ENCODE measurements around the gene MYL5.
"Not testable (repeated sequence)": the region's sequence is repeated elsewhere in the genome, so short reads cannot be mapped to it uniquely, and the experiment has no call there.

MYL5 gene

DNA sequence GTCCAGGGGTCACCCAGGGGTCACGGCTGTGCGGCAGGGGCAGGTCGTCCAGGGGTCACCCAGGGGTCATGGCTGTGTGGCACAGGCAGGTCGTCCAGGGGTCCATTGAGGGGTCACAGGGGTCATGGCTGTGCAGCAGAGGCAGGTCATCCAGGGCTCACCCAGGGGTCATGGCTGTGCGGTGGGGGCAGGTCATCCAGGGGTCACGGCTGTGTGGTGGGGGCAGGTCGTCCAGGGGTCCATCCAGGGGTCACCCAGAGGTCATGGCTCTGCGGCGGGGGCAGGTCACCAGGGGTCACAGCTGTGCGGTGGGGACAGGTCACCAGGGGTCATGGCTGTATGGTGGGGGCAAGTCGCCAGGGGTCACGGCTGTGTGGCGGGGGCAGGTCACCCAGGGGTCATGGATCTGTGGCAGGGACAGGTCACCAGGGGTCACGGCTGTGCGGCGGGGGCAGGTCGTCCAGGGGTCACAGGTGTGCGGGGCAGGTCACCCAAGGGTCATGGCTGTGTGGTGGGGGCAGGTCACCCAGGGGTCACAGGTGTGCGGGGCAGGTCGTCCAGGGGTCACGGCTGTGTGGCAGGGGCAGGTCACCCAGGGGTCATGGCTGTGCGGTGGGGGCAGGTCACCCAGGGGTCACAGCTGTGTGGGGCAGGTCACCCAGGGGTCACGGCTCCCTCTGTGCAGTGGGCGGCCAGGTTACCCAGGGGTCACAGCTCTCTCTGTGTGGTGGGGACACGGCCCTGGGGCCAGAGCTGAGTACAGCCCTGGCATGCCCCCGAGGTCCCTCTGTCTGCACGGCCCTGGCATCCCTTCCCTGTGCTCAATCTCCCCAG, 16.3 kb upstream of the MYL5 start:
- DNase-seq = no peak

DNA sequence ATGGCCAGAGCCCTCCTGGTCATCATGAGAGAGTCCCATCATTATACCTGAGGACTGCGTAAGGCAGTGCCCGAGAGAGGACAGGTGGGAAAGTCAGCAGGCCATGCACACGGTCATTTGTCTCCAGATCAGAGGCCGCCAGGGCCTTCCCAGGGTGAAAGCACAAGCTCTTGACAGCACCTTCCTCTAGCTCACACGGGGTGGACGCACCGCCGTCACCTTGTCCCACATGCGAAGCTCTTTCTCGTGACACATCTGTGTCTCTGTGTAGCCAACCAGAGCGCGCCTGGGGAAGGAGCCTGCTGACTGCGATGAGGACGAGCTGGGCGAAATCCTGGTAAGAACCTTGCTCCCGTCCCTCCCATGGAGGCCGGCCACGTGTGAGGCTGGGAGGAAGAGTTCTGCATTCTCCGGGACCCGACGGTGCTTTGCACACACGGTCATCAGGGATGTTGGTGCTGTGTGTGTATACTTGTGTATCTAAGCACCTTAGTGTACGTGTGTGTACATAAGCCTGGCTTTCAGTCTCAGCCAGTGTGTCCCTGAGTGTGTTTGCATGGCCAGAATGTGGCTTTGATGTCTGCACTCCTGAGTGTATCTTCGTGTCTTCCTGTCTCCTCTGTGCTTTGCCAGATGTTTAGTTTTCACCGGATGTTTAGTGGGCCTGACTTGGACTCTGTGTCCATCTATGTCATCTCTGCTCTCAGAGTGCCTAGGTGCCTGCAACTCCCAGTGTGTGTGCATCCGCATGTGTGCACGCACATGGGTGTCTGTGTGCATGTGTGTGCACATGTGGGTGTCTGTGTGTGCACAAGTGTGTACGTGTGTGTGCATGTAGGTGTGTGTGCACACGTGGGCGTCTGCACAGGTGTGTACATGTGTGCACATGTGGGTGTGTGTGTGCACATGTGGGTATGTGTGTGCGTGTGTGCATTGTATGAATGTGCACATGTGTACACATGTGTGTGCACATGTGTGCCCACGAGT, 15.4 kb upstream of the MYL5 start:
- DNase-seq = no peak

DNA sequence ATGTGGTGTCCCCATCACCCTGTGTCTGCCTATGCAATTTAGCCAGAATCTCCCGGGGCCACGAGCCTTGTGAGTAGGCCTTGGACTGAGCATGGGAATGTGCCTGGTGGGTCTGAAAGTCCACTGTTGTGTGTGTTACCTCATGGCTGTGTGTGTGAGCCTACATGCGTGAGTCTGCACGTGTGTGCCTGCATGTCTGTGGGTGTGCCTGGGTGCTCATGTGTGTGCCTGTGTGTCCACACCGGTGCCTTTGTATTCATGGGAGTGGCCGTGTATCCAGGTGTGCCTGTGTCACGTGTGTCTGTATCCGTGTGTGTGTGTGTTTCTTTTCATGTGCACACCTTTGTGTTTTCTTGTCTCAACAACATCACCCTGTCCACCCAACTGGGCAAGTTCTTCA, 14.5 kb upstream of the MYL5 start:
- no peak for DNase-seq

DNA sequence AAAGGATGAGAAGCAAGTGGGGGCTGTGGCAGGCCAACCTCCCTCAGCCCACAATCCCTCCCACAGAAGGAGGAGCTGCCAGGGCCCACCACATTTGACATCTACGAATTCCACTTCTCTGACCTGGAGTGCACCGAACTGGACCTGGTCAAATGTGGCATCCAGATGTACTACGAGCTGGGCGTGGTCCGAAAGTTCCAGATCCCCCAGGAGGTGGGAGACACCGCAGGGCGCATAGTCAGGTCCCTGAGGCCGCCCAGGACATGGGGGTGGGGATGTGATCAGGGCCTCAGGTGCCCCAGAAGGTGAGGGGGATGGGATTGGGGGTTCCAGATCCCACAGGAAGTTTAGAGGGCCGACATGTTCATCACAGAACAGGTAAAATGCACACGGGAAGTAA, 13.9 kb upstream of the MYL5 start:
- DNase-seq = no peak

DNA sequence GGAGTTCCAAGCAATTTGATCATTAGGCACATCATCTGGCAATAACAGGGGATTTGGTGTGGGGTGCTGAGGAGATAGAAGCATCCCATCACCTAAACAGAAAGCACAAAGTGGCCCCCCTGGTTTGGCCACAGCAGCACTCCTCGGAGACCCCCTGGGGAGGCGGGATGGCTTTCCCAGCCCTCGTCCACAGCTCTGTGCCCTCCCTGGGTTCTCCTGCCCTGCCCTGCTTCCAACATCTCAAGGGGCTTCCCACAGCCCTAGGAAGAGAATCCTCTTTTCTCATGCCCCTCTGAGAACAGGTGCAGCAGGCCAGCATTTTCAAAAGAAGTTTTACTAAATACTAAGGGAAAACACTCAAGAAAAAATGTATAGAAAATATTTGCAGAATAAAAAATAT, 13.1 kb upstream of the MYL5 start:
- no peak for DNase-seq

DNA sequence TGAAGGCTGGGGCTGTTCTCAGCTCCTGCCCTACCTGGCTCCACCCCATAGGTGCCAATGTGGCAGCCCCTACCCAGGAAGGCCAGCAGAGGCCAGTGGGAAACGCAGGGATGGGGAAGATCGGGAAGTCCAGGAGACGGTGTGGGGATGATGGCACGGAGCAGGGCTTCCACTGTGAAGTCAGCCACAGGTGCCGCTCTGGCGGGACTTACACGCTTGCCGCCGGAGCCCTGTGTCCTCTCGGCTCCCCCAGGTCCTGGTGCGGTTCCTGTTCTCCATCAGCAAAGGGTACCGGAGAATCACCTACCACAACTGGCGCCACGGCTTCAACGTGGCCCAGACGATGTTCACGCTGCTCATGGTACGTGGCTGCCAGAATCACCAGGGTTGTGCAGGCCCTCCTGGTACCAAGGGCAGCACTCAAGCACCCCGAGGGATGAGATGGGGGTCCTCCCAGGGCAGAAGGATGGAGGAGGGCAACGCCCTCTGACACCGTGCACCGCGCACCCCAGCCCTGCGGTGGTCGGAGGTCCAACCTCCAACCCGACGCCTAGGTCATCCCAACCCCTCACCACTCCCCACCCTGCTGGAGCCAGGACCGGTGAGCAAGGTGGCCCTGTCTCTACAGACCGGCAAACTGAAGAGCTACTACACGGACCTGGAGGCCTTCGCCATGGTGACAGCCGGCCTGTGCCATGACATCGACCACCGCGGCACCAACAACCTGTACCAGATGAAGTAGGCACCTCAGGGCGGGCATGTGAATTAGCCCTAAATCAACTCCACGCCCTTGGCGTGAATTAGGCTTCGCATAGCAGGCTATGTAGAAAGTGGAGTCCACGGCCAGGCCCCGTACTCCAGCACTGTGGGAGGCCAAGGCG, 12.2 kb upstream of the MYL5 start:
- no peak for DNase-seq

DNA sequence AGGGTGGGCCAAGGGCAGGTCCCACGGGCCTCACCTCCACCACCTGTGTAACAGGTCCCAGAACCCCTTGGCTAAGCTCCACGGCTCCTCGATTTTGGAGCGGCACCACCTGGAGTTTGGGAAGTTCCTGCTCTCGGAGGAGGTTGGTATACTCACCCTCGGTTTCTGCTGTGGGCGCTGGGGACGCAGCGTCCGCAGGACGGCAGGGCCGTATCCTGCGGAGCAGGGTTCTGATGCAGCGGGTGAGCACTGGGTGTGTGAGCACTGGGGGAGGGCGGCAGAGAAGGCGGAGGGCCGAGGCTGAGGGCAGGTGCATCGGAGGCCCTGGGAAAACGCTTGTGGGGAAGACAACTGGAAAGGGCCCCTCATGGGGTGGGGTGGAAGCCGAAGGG, 11.3 kb upstream of the MYL5 start:
- DNase-seq = no peak

DNA sequence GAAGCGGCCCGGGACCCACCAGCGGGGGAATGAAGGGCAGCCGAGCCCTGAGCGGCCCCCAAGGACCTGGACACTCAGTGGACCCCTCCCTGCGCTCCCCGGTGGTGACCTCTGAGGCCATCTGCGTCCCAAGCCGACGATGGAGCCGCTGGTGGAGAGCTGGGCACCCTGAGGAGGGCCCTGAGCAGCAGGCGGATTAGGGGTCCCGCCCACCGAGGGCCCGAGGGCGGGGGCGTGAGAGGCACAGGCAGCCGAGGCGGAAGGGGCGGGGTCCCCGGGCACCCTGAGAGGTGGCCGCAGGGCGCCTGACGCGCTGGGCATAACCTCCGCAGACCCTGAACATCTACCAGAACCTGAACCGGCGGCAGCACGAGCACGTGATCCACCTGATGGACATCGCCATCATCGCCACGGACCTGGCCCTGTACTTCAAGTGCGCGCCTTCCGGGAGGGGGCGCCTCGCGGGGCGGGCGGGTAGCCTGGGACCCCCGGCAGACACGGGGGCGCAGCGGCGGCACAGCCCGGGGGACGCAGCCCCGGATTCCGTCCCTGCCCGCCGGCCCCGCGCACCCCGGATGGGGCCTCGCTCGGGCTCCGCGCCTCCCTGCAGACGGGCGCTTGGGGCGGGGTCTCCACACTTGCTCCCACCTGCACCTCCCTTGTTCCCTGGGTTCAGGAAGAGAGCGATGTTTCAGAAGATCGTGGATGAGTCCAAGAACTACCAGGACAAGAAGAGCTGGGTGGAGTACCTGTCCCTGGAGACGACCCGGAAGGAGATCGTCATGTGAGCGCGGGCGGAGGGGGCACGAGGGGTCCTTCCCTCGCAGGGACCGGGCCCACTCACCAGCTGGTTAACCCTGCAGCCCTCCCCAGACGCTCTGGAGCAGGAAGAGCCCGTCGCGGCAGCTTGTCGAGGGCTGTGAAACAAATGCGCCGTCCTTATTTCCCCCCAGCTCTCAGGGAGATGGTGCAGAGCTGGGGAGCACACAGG, 10.6 kb upstream of the MYL5 start:
- no peak for DNase-seq

DNA sequence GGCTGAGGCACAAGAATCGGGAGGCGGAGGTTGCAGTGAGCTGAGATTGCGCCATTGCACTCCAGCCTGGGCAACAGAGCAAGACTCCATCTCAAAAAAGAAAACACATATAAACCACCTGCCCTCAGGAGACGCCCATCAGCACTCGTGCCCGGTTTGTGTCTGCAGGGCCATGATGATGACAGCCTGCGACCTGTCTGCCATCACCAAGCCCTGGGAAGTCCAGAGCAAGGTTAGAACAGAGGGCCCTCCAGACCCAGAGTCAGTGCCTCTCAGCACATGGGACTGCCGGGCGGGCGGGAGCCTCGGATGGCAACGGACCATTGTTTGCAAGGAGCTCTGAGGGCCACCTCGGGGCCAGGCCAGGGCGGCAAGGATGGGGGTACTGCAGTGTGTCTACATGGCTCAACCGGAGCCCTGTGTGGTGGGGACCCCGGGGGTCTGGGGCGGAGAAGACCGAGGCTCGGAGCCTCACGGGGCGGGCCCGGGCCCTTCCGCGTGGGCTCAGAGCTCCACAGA, 9.6 kb upstream of the MYL5 start:
- DNase-seq = no peak

DNA sequence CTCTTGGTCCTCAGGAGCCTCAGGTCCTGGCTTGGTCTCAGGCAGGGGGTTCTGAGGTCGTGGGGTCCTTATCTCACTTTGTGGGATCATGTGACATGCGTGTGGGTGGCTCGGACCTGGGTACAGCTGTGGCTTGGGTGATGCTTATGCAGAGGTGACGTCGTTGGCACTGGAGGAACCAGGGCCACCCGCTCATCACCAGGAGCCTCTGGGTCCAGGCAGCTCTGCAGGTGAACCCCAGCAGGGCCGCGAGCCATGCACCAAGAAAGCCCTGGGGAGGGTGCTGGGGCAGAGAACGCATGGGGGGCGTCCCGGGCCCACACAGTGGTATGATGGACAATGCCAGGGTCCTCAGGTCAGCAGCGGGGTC, 9.0 kb upstream of the MYL5 start:
- DNase-seq = no peak

DNA sequence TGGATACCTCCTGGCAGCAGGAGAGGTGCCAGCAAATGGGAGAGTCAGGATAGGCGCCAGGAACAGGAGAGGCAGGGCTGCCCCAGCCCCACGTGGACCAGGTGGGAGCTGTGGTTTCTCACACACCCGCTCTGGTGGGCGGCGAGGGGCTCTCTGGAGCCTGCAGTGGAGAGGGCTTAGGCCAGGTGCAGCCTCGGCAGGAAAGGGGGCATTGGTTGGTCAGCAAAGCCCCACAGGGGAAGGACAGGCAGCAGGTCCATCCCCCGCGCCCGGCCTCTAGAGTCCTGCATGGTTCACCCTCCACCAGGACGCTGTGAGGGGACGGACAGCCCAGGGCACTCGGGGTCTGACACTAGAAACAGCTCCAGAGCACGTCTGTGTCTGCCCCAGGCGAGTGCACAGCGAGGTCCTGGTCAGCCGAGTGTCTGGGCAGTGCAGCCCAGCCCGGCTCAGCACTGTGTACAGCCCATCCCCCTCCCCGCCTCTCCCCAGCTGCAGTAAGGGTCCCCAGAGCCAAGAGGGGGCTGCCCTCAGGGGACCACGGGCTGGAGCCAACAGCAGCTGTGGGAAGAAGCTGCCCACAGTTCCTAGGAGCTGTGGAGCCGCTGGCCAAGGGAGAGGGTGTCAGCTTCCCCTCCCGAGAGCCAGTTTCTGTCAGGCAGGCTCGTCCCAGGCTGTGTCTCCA, 8.4 kb upstream of the MYL5 start:
- no peak for DNase-seq

DNA sequence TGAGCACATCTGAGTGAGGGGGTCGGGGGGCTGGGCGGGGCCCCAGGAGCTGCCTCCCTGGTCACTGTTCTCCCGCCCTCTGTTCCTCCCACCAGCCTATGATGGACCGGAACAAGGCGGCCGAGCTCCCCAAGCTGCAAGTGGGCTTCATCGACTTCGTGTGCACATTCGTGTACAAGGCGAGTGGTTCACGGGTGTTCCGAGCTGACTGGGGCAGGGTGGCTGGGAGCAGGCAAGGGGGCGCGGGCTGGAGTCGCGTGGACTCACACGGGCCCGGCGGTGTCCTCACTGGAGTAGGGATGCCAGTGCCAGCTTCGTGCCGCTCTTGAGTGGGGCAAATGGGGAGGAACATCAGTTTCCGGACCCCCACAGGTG, 7.9 kb upstream of the MYL5 start:
- DNase-seq = no peak

DNA sequence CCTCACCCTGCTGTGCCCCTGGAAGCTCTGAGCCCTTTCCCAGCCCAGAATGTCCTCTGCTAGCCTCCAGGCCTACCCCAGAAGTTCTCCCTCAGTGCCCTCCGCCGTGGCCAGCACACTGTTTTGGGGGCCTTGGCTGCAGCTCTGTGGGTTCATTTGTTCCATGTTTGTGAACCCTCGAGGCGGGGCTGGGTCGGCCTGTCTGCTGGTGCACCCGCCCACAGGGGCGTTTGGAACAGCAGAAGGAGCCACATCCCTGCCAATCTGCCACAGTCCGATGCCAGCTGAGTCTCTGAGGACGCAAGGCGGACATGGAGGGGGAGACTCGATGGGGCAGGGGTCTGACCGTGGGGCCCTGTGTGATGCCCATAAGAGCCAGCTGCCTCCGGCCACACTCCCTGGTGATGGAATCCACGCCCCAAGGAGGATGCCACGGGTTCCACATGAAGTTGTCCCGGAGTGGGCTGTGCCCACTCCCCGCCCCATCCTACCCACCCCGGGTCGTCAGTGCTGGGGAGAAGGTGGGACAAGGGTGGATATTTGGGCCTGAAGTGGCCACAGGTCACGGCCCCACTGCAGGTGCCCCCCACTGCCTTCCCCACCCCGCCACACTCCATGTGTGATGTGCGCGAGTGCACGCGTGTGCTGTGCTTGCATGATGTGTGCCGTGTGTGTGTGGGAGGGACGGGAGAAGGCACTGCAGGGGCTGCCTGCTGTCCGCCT, 7.4 kb upstream of the MYL5 start:
- DNase-seq = no peak

DNA sequence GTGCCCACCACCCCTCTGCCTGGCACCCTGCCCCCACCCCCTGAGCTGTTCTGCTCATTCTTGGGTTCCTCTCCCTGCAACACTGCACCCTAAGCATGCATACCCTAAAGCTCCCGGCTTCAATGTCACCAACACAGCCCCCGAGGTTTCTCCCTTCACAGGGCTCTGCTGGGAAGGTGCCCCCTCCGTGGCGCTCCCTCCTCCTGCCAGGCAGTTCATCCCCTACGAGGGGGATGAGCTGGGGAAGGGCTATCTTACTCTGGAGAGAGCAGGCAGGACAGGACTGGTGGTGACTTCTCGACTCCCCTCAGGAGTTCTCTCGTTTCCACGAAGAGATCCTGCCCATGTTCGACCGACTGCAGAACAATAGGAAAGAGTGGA, 6.8 kb upstream of the MYL5 start:
- no peak for DNase-seq

DNA sequence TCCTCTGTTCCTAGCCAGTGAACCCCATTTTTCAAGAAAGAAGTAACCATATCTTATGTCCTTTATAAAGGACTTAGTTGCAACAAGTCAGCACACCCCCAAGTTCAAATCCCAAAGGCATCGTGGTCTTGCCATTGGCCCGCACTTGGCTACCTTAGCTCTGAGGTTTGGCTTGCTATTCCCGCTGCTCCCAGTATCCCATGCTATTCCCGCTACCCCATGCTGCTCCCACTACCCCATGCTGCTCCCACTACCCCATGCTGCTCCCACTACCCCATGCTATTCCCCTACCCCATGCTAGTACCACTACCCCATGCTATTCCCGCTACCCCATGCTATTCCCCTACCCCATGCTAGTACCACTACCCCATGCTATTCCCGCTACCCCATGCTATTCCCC, 6.1 kb upstream of the MYL5 start:
- DNase-seq = not testable (repeated sequence)

DNA sequence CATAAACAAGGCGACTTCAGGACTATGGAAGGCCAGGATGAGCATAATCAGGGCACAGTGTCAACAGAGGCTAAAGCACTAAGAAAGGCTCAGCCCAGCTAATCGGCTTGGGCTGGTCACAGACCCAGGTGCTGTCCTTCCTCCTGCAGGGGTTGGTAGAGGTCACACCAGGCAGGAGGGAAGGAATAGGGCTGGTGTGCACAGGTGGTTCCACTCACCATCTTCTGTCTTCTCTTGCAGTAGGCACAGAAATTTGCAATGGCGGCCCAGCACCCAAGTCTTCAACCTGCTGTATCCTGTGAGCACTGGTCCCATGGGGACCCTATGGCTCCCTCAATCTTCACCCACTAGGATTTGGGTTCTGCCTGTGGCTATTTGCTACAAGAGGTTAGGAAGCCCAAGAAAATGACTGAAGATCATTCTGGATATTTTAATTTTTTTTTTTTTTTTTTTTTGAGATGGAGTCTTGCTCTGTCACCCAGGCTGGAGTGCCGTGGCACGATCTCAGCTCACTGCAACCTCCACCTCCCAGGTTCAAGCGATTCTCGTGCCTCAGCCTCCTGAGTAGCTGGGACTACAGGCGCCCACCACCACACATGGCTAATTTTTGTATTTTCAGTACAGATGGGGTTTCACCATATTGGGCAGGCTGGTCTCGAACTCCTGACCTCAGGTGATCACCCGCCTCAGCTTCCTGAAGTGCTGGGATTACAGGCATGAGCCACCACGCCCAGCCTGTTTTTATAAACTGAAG, 4.4 kb upstream of the MYL5 start:
- DNase-seq = not testable (repeated sequence)

DNA sequence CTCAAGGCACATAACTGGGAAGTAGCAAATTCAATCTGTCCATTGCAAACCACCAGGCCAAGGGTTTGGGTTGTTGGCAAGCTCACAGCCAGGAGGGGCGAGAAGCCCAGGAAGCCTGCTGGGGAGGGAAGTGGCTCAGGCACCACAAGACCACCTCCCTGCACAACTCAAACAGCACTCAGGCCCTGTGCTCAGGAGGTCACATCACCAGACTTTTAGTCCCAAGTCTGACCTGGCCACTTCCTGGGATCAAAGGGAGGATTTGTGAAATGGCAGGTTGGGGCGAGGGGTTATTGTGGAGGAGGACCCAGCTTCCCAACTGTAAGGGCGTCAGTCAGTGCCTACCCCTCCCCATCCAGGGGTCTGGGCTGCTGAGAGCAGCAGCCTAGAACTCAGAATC, 2.6 kb upstream of the MYL5 start:
- no peak for DNase-seq

DNA sequence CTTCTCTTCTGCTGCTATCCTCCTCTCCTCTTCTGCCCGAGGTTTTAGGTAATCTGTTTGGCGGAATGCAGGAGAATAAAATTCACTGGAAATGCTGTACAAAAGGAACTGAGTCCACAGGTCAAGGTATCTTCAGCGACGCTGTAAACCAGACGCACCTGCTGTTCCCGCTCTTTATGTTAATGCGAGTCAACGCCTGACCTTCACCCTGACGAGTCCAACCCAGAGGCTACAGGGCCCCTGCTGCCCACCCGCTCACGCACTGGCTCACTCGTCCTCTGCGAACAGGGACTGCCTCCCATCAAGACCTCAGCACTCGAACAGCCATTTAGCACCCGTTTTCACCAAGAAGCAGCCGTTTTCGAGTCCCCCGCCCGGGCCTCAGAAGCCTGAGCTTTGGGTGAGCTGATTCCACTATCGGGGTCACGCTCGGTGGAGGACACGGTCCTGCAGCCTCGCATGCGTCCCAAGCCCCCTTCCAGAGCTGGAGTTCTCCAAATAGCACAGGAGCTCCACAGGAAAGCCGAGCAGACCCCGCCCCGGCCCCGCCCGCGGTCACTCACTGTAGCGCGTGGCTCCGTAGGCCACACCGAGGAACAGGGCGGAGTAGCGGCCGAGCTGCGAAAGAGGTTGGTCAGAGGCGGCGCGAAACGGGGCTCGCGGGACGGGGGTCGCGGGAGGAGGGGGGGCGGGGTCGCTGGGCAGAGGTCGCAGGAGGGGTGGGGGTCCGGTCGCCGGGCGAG, 822 bp upstream of the MYL5 start:
- DNase-seq = no peak

Data from GDM1 (cell line).